Skeletal muscle cell (primary cell): Measurements from ENCODE around the gene SLC23A2.

ENCODE experiments used
- DNase-seq: peaks from one replicate; pipeline ENCODE4 v3.0.0-alpha.2; 2010; ENCODE audit warnings: low read depth
- H3K4me3 ChIP-seq: 2 replicates; pipeline ENCODE4 v1.5.1; 2011; ENCODE audit warnings: low read depth, mild to moderate bottlenecking, control low read depth, low read length, moderate library complexity

SLC23A2 gene

GRCh38 chr20:4812216-4812615 is 189.1 kb downstream of the SLC23A2 start:
- no peak overlapping the region for H3K4me3 ChIP-seq
- no peak for DNase-seq

GRCh38 chr20:4811661-4812181 is 189.6 kb downstream of the SLC23A2 start:
- no peak for DNase-seq

GRCh38 chr20:4811257-4811656 is 190.1 kb downstream of the SLC23A2 start:
- no peak overlapping the region for H3K4me3 ChIP-seq
- DNase-seq, result no peak

More at GRCh38 chr20:4811661-4812181, 189.6 kb downstream of the SLC23A2 start:
- H3K4me3 ChIP-seq, result no peak overlapping the region

GRCh38 chr20:4810426-4811019 is 190.8 kb downstream of the SLC23A2 start:
- H3K4me3 ChIP-seq, result no peak overlapping the region
- no peak for DNase-seq

GRCh38 chr20:4809707-4810106 is 191.6 kb downstream of the SLC23A2 start:
- no peak for DNase-seq
- no peak overlapping the region for H3K4me3 ChIP-seq

- no peak for DNase-seq
- H3K4me3 ChIP-seq, result no peak overlapping the region
Observed at GRCh38 chr20:4808872-4809271, 192.4 kb downstream of the SLC23A2 start.

GRCh38 chr20:4805663-4806449 is 195.5 kb downstream of the SLC23A2 start:
- DNase-seq, result no peak

GRCh38 chr20:4802527-4802926 is 198.8 kb downstream of the SLC23A2 start:
- no peak overlapping the region for H3K4me3 ChIP-seq
- DNase-seq, result no peak

More at GRCh38 chr20:4805663-4806449, 195.5 kb downstream of the SLC23A2 start:
- H3K4me3 ChIP-seq, result no peak overlapping the region
